Gastrocnemius medialis (tissue), 4 donors: ENCODE results near the gene ERGIC3. TPM values are rescaled to one million over a fixed set of nuclear protein-coding genes. Genes with fewer than 3 reads are reported as not detected.

Experiments
- ATAC-seq, 2 donors: fragments of 150-250 bp; one replicate each; pipeline ENCODE4 v1.9.1; 2016
- DNase-seq, 2 donors: peaks; one replicate each; pipeline ENCODE4 v3.0.0-alpha.2; 2019
- H3K27ac ChIP-seq, 4 donors: fragments of 200-600 bp; sonication (generic); 1 replicate in 1 of 4; 2 replicates in 3 of 4; pipeline ENCODE4 v1.5.1; 2016 to 2018; ENCODE audit warnings: mild to moderate bottlenecking in 2 of 4, moderate library complexity in 1 of 4
- H3K27me3 ChIP-seq, 3 donors: fragments of 200-600 bp; sonication (generic) in 2 of 3; 1 replicate in 1 of 3; 2 replicates in 2 of 3; pipeline versions ENCODE4 v1.5.1 to v1.6.0; 2016 to 2019; ENCODE audit warnings: mild to moderate bottlenecking in 1 of 3, moderate library complexity in 1 of 3
- H3K36me3 ChIP-seq, 2 donors: fragments of 200-600 bp; sonication (generic) in 1 of 2; one replicate each; pipeline ENCODE4 v1.5.1; 2017 to 2018
- H3K4me1 ChIP-seq, 2 donors: fragments of 200-600 bp; sonication (generic) in 1 of 2; one replicate each; pipeline ENCODE4 v1.5.1; 2016 to 2017; ENCODE audit warnings: mild to moderate bottlenecking in 2 of 2
- H3K4me3 ChIP-seq, 4 donors: fragments of 200-600 bp; sonication (generic) in 3 of 4; 1 replicate in 1 of 4; 2 replicates in 3 of 4; pipeline ENCODE4 v1.5.1; 2016 to 2019; ENCODE audit warnings: mild to moderate bottlenecking in 2 of 4
- H3K9me3 ChIP-seq, 3 donors: fragments of 200-600 bp; sonication (generic) in 2 of 3; 1 replicate in 1 of 3; 2 replicates in 2 of 3; pipeline ENCODE4 v1.5.1; 2016 to 2019
- POLR2A ChIP-seq, 2 donors: fragments of 450-650 bp; IDR thresholded peaks; one replicate each; pipeline ENCODE4 v1.6.1; 2017; ENCODE audit warnings: antibody characterized with exemption in 2 of 2, mild to moderate bottlenecking in 2 of 2, moderate library complexity in 2 of 2
- in situ Hi-C, 4 donors: fragments of 200-750 bp; cut with MboI; loops; one replicate each; pipeline versions ENCODE4 v1.15.0 to v1.8.0; 2017; ENCODE audit warnings: low sequenced_read_pairs in 4 of 4
- intact Hi-C: fragments of 100-400 bp; cut with DNase I; formaldehyde crosslinking; loops from one replicate; pipeline ENCODE4 v1.15.1; 2023; ENCODE audit warnings: low total_unique reads
- total RNA-seq, 4 donors: library from RNA; depleted of rRNA; stranded (reverse); fragments of >200 nt; gene quantifications; one replicate each; pipeline versions ENCODE4 v1.1.0 to v1.2.3, GENCODE V29; 2016
- TF ChIP-seq, protein P1 (sequence below), 5 experiments: fragments of 450-650 bp in 3 of 5; fragments of 200-600 bp in 2 of 5; sonication (generic) in 2 of 5; IDR thresholded peaks in 4 of 5; conservative IDR thresholded peaks in 1 of 5; 1 replicate in 4 of 5; 2 replicates in 1 of 5; pipeline ENCODE4 v1.5.1; 2016 to 2019; ENCODE audit warnings: antibody characterized with exemption in 5 of 5, mild to moderate bottlenecking in 3 of 5, moderate library complexity in 3 of 5

The ERGIC3 gene
- total RNA-seq, 4 donors from 2014 or later, result 82.5 to 91.0 (median 89.2) TPM

DNA sequence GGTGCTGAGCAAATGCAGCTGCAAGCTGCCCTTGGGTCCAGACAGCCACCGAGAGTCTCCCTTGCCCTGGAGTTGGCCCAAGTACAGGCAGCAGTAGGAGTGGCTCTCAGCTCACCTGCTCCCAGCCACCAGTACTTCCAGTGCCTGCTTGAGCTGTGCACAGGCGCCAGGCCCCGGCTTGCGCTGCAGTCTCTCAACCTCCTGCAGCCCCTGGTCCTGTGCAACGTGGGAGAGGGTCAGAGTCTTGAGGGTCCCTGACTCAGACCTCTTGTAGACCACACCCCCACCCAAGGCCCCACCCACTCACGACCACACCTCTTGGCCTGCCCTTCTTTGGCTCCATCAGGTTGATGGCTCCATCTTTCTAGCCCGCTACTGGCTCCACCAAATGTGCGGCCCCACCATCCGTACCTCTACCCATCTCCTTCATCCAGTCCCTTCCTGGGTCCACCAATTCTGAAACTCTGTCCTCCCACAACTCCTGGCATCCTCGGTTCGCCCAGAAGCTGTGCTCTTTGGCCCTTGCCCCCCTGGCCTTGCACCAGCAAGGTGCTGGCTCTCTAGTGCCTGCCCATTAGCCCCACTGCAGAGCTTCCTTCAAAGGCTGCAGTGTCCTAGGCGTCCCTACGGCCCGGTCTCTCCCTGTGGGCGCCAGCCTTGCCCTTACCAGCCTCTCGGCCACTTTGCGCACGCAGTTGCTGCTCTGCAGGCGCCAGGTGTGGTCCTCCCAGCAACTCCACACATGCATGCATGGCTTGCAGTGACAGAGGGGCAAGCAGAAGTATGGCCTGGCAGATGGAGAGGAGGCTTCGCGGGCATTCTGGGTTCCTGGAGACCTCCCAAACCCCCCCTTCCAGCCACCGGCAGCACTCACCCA, 57.3 kb downstream of the ERGIC3 start:
- in situ Hi-C loops (no loop called here), intact Hi-C loops (no loop called here)
- H3K36me3 ChIP-seq, result no peaks in the 10 kb centered on the region
- no peak overlapping the region for H3K27ac ChIP-seq
- no peak for DNase-seq
- no peak overlapping the region for H3K4me3 ChIP-seq
- no peak for ATAC-seq
- H3K9me3 ChIP-seq, result no peaks in the 10 kb centered on the region
- peaks cover 6 to 10% of the 10 kb centered on the region in 2 donors for H3K4me1 ChIP-seq
- peaks cover 4 to 12% (median 11%) of the 10 kb centered on the region in 3 donors for H3K27me3 ChIP-seq
- TF ChIP-seq, protein P1, sequence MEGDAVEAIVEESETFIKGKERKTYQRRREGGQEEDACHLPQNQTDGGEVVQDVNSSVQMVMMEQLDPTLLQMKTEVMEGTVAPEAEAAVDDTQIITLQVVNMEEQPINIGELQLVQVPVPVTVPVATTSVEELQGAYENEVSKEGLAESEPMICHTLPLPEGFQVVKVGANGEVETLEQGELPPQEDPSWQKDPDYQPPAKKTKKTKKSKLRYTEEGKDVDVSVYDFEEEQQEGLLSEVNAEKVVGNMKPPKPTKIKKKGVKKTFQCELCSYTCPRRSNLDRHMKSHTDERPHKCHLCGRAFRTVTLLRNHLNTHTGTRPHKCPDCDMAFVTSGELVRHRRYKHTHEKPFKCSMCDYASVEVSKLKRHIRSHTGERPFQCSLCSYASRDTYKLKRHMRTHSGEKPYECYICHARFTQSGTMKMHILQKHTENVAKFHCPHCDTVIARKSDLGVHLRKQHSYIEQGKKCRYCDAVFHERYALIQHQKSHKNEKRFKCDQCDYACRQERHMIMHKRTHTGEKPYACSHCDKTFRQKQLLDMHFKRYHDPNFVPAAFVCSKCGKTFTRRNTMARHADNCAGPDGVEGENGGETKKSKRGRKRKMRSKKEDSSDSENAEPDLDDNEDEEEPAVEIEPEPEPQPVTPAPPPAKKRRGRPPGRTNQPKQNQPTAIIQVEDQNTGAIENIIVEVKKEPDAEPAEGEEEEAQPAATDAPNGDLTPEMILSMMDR (IDR thresholded peaks at IDR 0.05 in 4 of 5, conservative IDR thresholded peaks at IDR 0.05 in 1 of 5), result no peak
- no peak for TF ChIP-seq POLR2A (IDR thresholded peaks at IDR 0.05)

DNA sequence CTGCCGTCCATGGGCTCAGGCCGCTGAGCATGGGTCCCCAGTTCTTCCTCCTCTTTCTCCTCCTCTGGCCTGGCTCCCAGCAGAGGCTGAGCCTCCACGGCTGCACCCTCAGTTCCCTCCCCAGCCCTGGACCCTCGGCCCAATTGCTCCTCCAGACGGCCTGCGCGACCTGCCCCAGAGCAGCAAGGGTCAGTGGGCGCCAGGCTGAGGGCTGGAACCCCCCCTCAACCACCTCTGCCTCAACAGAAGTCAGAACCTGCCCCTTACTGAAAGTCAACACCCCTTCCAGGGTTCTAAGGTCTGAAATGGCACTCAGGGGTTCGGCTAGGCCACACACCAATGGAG, 57.9 kb downstream of the ERGIC3 start:
- intact Hi-C loops, result loop anchor here (2.0 to 5.0 kb wide), 4 partner anchors 63 to 353 kb away; partner anchors contain the start of genes CPNE1, RBM12, RBM39 and SCAND1

DNA sequence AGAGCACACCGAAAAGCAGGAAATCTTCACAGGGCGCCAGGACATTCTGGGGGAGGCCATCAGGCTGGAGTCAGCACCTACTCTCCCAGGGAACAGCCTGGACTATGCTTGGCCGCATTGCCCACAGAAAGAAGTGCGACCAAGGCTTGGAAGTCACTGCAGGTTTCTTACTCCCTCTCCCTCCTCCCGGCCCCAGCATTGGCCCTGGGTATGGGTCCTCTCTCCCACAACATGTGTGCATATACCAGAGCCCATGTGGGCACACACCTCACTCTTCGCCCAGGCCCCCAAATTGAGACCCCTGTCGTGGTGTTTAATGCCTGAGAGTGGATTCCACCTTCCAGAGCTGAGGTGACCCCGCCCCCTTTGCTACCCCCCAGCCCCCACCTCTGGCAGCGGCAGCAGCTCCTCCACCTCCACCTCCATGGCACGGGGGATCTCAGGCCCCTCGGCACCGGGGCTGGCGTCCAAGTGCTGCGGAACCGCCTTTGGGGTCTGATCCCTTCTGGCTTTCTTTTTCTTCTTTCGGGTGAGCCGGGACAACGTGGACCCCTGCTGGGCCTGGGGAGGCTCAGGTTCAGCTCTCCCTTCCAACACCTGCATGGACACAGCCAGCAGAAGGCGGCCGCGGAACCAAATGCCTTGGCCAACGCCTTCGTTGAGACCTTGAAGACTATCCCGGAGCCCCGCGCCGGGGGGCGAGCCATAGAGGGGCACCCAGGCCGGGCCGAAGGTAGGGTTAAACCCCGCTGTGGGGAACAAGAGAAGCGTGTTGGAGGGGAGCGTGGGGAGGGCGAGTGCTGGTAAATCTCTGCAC, 58.5 kb downstream of the ERGIC3 start:
- Histone ChIP-seq H3K4me3 (peak overlapping the region; percentile 52 to 65 (median 58)), H3K9me3 (no peaks in the 10 kb centered on the region), H3K27ac (peak overlapping the region in 1 of 4 donors; percentile 15), H3K4me1 (peaks cover 6 to 10% of the 10 kb centered on the region in 2 donors), H3K27me3 (peaks cover 4 to 12% (median 11%) of the 10 kb centered on the region in 3 donors), H3K36me3 (no peaks in the 10 kb centered on the region)
- intact Hi-C loops (loop anchor here (2.0 to 5.0 kb wide), 4 partner anchors 62 to 352 kb away; partner anchors contain the start of genes CPNE1, RBM12, RBM39 and SCAND1), in situ Hi-C loops (no loop called here)
- ATAC-seq (no peak), DNase-seq (no peak)
- TF ChIP-seq, protein P1 (IDR thresholded peaks at IDR 0.05 in 4 of 5, conservative IDR thresholded peaks at IDR 0.05 in 1 of 5), result no peak
- TF ChIP-seq POLR2A (IDR thresholded peaks at IDR 0.05), result no peak

More for the DNA sequence above, 57.9 kb downstream of the ERGIC3 start:
- H3K4me1 ChIP-seq, result peaks cover 6 to 10% of the 10 kb centered on the region in 2 donors
- H3K4me3 ChIP-seq, result no peak overlapping the region
- no peaks in the 10 kb centered on the region for H3K36me3 ChIP-seq
- no peak overlapping the region for H3K27ac ChIP-seq
- ATAC-seq, result no peak
- no peak for DNase-seq
- H3K27me3 ChIP-seq, result peaks cover 4 to 12% (median 11%) of the 10 kb centered on the region in 3 donors
- no peaks in the 10 kb centered on the region for H3K9me3 ChIP-seq
- TF ChIP-seq, protein P1 (IDR thresholded peaks at IDR 0.05 in 4 of 5, conservative IDR thresholded peaks at IDR 0.05 in 1 of 5), result no peak
- no peak for TF ChIP-seq POLR2A (IDR thresholded peaks at IDR 0.05)
- in situ Hi-C loops, result no loop called here

DNA sequence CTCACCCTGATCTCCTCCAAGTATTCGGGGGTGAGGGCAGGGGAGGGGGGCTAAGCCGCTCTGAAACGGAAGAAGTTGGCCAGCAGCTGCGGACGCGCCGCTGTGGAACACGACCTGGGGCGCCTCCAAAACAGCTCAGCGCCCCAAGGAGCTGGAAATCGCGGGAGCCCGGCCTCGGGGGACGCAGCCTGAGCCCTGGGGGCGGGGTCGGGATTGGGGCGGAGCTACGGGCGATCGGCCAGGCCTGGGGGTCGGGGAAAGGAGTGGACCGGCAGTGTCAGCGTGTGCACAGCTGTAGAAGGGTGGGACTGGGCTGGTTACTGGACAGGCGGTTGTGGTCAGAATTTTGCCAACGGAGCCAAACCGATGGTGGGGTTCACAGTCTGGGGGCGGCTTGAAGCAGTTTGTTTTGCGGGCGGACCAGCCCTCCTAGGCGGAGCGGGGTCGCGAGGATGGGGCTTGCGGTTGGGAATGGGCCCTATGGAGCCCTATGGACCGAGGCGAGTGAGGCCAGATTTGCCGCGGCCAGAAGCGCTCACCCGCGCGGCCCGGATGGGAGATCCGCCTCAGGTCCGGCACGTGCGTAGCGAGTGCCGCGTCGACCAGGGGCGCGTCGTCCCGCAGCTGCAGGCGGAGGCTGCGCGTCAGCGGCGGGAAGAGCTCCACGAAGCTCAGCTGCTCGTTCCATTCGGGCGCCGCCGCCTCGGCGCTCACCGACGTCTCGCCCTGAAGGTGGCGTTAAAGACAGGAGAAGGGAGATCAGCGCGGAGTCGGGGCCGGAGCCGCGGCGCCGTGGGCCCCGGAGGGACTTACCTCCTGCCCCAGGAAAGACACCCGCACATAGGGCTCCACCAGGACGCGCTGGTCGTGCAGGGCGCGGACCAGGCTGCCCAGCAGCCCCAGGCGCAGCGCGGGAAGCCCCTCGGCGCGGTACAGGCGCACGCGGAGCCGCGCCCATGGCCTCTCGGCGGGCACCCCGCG, 59.4 kb downstream of the ERGIC3 start:
- peaks cover 6 to 10% of the 10 kb centered on the region in 2 donors for H3K4me1 ChIP-seq
- in situ Hi-C loops, result no loop called here
- peak overlapping the region in 1 of 4 donors; percentile 15 for H3K27ac ChIP-seq
- ATAC-seq, result peak; percentile 89 to 92
- no peaks in the 10 kb centered on the region for H3K36me3 ChIP-seq
- peak; percentile 64 to 72 for DNase-seq
- TF ChIP-seq POLR2A (IDR thresholded peaks at IDR 0.05), result no peak
- TF ChIP-seq, protein P1 (IDR thresholded peaks at IDR 0.05 in 4 of 5, conservative IDR thresholded peaks at IDR 0.05 in 1 of 5), result peak in 4 of 5 experiments; percentile 39 to 68 (median 52)
- H3K27me3 ChIP-seq, result peaks cover 4 to 12% (median 11%) of the 10 kb centered on the region in 3 donors
- intact Hi-C loops, result loop anchor here (1.0 to 5.0 kb wide), 5 partner anchors 61 to 351 kb away; partner anchors contain the start of genes CPNE1, NFS1, RBM12 and RBM39
- H3K9me3 ChIP-seq, result no peaks in the 10 kb centered on the region
- peak overlapping the region; percentile 52 to 65 (median 58) for H3K4me3 ChIP-seq
